Stomach (tissue), 9 donors: Measurements from ENCODE around the gene DNER. TPM values are rescaled to one million over a fixed set of nuclear protein-coding genes. Genes with fewer than 3 reads are reported as not detected.

ENCODE experiments used
- DNase-seq, 2 donors: peaks; one replicate each; pipeline versions ENCODE4 v3.0.0 to v3.0.0-alpha.2; 2013 to 2019
- H3K27ac ChIP-seq, 5 donors: fragments of 200-600 bp in 4 of 5; sonication (generic) in 4 of 5; one replicate each; pipeline ENCODE4 v1.5.1; 2013 to 2019; ENCODE audit warnings: mild to moderate bottlenecking in 1 of 5, moderate library complexity in 1 of 5
- H3K27me3 ChIP-seq, 3 donors: fragments of 200-600 bp; sonication (generic); one replicate each; pipeline ENCODE4 v1.5.1; 2017 to 2019; ENCODE audit warnings: mixed run types in 1 of 3
- H3K36me3 ChIP-seq, 4 donors: fragments of 200-600 bp; sonication (generic); 1 replicate in 3 of 4; 2 replicates in 1 of 4; pipeline ENCODE4 v1.5.1; 2016 to 2019
- H3K4me1 ChIP-seq, 4 donors: fragments of 200-600 bp; sonication (generic); one replicate each; pipeline ENCODE4 v1.5.1; 2016 to 2019
- H3K4me3 ChIP-seq, 4 donors: fragments of 200-600 bp; sonication (generic) in 3 of 4; one replicate each; pipeline ENCODE4 v1.5.1; 2016 to 2019; ENCODE audit warnings: mild to moderate bottlenecking in 1 of 4
- H3K9me3 ChIP-seq, 4 donors: fragments of 200-600 bp; sonication (generic); one replicate each; pipeline ENCODE4 v1.5.1; 2016 to 2019
- EP300 ChIP-seq: sonication (generic); formaldehyde crosslinking; IDR thresholded peaks from one replicate; pipeline ENCODE4 v1.6.1; 2017; ENCODE audit warnings: antibody characterized with exemption
- POLR2A ChIP-seq, 4 donors: fragments of 450-650 bp; IDR thresholded peaks; one replicate each; pipeline ENCODE4 v1.6.1; 2016; ENCODE audit warnings: antibody characterized with exemption in 4 of 4, control low read depth in 2 of 4, mild to moderate bottlenecking in 1 of 4, moderate library complexity in 1 of 4
- POLR2AphosphoS5 ChIP-seq, 3 donors: sonication (generic); formaldehyde crosslinking; IDR thresholded peaks; one replicate each; pipeline ENCODE4 v1.6.1; 2016; ENCODE audit warnings: antibody characterized with exemption in 3 of 3
- WGBS, 5 donors: extraction: QIAGEN DNeasy Blood & Tissue Kit in 3 of 5; methylation state at CpG; one replicate each; pipeline versions ENCODE4 v1.1.5 to v1.1.7; 2013 to 2018; 5-methylcytosine and 5-hydroxymethylcytosine counted together
- intact Hi-C: fragments of 100-400 bp; cut with DNase I; formaldehyde crosslinking; loops from one replicate; pipeline ENCODE4 v1.15.1; 2023; ENCODE audit warnings: low total_unique reads
- polyA plus RNA-seq, 3 donors: library from polyadenylated mRNA; stranded (reverse); fragments of 200-250 nt; gene quantifications; one replicate each; pipeline ENCODE4 v1.2.3, GENCODE V29; 2013
- total RNA-seq, 5 donors: library from RNA; depleted of rRNA; stranded (reverse); fragments of >200 nt; gene quantifications; one replicate each; pipeline versions ENCODE4 v1.1.0 to v1.2.3, GENCODE V29; 2014 to 2016
- TF ChIP-seq, protein P1 (sequence below), 7 experiments: fragments of 450-650 bp in 4 of 7; fragments of 200-600 bp in 3 of 7; sonication (generic) in 3 of 7; IDR thresholded peaks; one replicate each; pipeline ENCODE4 v1.5.1; 2016 to 2019; ENCODE audit warnings: antibody characterized with exemption in 7 of 7, control low read depth in 2 of 7, mild to moderate bottlenecking in 1 of 7
- donor health status: healthy with polysubstance abuse.
- donor health status: Bipolar disorder and iron deficiency.
- donor health status: healthy.

The DNER gene
- total and polyA plus RNA-seq, 8 donors, result 1.6 to 10.6 (median 4.9) TPM

DNA sequence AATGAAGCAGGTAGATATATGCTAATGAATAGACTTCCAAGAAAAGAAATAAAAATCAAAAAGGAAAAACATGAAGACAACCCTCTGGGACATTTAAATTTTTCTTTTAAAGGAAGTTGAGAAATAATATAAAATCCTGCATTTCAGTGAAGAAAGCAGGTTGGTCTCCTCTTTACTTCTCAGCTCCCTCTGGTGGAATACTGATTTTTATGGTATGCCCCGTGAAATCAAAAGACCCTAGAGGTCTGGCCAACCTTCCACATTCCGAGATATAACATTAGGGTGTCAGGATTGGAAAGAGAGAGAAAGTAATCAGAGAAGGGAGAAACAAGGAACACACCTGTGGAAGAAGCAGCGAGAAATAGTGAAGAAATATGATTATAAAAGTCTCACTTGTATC is 72.7 kb downstream of the DNER start:
- Histone ChIP-seq H3K4me3 (no peak overlapping the region), H3K9me3 (no peaks in the 10 kb centered on the region), H3K4me1 (no peaks in the 10 kb centered on the region), H3K27me3 (no peaks in the 10 kb centered on the region), H3K27ac (no peak overlapping the region), H3K36me3 (no peaks in the 10 kb centered on the region)
- 50 to 59% (median 55%) methylated on average over 3 of the region's 3 CpGs for WGBS, 5 donors
- intact Hi-C loops, result no loop called here
- TF ChIP-seq EP300, result no peak
- no peak for TF ChIP-seq POLR2A (IDR thresholded peaks at IDR 0.05)
- TF ChIP-seq POLR2AphosphoS5 (IDR thresholded peaks at IDR 0.05), result no peak
- TF ChIP-seq, protein P1, sequence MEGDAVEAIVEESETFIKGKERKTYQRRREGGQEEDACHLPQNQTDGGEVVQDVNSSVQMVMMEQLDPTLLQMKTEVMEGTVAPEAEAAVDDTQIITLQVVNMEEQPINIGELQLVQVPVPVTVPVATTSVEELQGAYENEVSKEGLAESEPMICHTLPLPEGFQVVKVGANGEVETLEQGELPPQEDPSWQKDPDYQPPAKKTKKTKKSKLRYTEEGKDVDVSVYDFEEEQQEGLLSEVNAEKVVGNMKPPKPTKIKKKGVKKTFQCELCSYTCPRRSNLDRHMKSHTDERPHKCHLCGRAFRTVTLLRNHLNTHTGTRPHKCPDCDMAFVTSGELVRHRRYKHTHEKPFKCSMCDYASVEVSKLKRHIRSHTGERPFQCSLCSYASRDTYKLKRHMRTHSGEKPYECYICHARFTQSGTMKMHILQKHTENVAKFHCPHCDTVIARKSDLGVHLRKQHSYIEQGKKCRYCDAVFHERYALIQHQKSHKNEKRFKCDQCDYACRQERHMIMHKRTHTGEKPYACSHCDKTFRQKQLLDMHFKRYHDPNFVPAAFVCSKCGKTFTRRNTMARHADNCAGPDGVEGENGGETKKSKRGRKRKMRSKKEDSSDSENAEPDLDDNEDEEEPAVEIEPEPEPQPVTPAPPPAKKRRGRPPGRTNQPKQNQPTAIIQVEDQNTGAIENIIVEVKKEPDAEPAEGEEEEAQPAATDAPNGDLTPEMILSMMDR (IDR thresholded peaks at IDR 0.05), result no peak
- DNase-seq, result no peak

DNA sequence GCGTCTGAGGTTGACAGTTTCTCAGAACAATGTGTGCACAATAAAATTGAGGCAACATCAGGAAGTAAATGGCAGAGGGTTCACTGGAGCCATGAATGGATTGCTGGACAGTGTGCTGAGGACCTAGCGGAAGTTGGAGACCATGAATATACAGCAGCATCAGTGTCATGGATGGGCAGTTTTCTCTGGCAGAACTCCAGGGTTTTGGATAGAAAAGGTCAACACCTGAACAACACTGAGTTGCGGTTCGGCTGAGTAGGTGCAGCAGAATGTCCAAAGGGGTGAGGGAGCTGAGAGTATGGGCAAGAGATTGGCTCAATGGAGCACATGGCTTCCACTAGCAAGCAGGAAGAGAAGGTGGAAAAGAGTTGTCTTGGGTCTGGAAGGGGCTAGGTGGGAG is 73.7 kb downstream of the DNER start:
- Histone ChIP-seq H3K4me3 (no peak overlapping the region), H3K36me3 (no peaks in the 10 kb centered on the region), H3K9me3 (no peaks in the 10 kb centered on the region), H3K4me1 (no peaks in the 10 kb centered on the region), H3K27ac (no peak overlapping the region), H3K27me3 (no peaks in the 10 kb centered on the region)
- WGBS, 5 donors, result 88 to 95% (median 93%) methylated on average over 4 of the region's 4 CpGs
- no peak for DNase-seq
- intact Hi-C loops, result no loop called here
- TF ChIP-seq EP300, result no peak
- TF ChIP-seq, protein P1 (IDR thresholded peaks at IDR 0.05), result no peak

DNA sequence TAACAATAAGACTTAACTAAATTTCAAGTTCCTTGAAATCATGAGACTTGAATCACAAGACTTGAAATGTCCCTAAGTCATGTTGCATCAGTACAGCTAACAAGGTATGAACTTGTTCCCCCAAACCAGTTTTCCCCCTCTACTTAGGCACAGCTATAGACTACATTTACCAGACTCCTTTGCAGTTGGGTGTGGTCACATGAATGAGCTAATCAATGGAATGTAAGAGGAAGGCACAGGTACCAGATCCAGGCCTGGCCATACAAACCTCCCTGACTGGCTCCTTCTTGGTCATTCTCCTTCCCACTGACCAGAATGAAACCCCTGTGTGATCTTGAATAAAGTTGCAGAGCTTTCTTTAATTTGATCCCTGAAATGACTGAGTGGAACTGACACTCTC is 77.8 kb downstream of the DNER start:
- TF ChIP-seq, protein P1 (IDR thresholded peaks at IDR 0.05), result no peak
- TF ChIP-seq POLR2A (IDR thresholded peaks at IDR 0.05) (no peak), POLR2AphosphoS5 (IDR thresholded peaks at IDR 0.05) (no peak), EP300 (no peak)
- Histone ChIP-seq H3K36me3 (no peaks in the 10 kb centered on the region), H3K9me3 (no peaks in the 10 kb centered on the region), H3K4me3 (no peak overlapping the region), H3K27me3 (peaks cover 0 to 14% (median 6%) of the 10 kb centered on the region in 3 donors), H3K27ac (no peak overlapping the region), H3K4me1 (no peaks in the 10 kb centered on the region)
- no peak for DNase-seq
- intact Hi-C loops, result no loop called here

DNA sequence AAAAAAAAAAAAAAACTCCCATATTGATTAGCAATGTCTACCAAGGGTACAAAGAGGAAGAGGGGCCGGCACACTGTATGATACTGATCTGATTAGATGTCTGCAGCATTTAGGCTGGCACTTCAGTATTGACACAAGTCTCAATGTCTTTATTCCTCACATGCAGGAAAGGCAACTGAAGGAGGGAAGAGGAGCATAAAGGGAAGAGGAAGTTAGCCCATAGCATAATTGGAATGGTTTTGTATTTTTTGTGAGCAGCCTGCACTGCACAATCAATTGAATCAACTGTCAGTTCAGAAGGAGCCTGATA is 79.0 kb downstream of the DNER start:
- 38 to 64% (median 52%) methylated on average over 1 of the region's 1 CpG for WGBS, 5 donors
- H3K4me1 ChIP-seq, result no peaks in the 10 kb centered on the region
- no peaks in the 10 kb centered on the region for H3K36me3 ChIP-seq
- peaks cover 0 to 22% (median 6%) of the 10 kb centered on the region in 3 donors for H3K27me3 ChIP-seq
- intact Hi-C loops, result no loop called here
- H3K9me3 ChIP-seq, result no peaks in the 10 kb centered on the region
- DNase-seq, result no peak
- no peak overlapping the region for H3K27ac ChIP-seq
- no peak for TF ChIP-seq EP300
- TF ChIP-seq POLR2A (IDR thresholded peaks at IDR 0.05), result no peak
- TF ChIP-seq, protein P1 (IDR thresholded peaks at IDR 0.05), result no peak
- TF ChIP-seq POLR2AphosphoS5 (IDR thresholded peaks at IDR 0.05), result no peak
- no peak overlapping the region for H3K4me3 ChIP-seq
